ENCODE measurements around the gene TMEM109. TPM values are rescaled to one million over a fixed set of nuclear protein-coding genes. Genes with fewer than 3 reads are reported as not detected.
A peak's percentile ranks its signal among the peaks of the same experiment; 100 is the strongest.
"Not testable (repeated sequence)": the region's sequence is repeated elsewhere in the genome, so short reads cannot be mapped to it uniquely, and the experiment has no call there.

TMEM109 gene
- polyA plus RNA-seq, 1 donor, result 102 TPM

GRCh38 chr11:60878245-60879101, 35.5 kb upstream of the TMEM109 start:
- peak; percentile 50 for DNase-seq

- DNase-seq, result no peak
Measured at GRCh38 chr11:60879104-60879503, 34.9 kb upstream of the TMEM109 start.

- DNase-seq, result no peak
Measured at GRCh38 chr11:60879971-60880588, 33.9 kb upstream of the TMEM109 start.

GRCh38 chr11:60880643-60881282, 33.2 kb upstream of the TMEM109 start:
- no peak for DNase-seq

GRCh38 chr11:60887556-60887955, 26.4 kb upstream of the TMEM109 start:
- DNase-seq, result no peak

- DNase-seq, result no peak
Measured at GRCh38 chr11:60889869-60890311, 24.1 kb upstream of the TMEM109 start.

- no peak for DNase-seq
Measured at GRCh38 chr11:60890696-60891095, 23.3 kb upstream of the TMEM109 start.

- DNase-seq, result no peak
Measured at GRCh38 chr11:60891103-60891741, 22.7 kb upstream of the TMEM109 start.

GRCh38 chr11:60895687-60896086, 18.3 kb upstream of the TMEM109 start:
- DNase-seq, result no peak

GRCh38 chr11:60897496-60897895, 16.5 kb upstream of the TMEM109 start:
- no peak for DNase-seq

- DNase-seq, result peak; percentile 59
Measured at GRCh38 chr11:60899046-60899936, 14.7 kb upstream of the TMEM109 start.

GRCh38 chr11:60899977-60900376, 14.0 kb upstream of the TMEM109 start:
- DNase-seq, result no peak

GRCh38 chr11:60900673-60901404, 13.1 kb upstream of the TMEM109 start:
- no peak for DNase-seq

GRCh38 chr11:60902625-60903024, 11.3 kb upstream of the TMEM109 start:
- no peak for DNase-seq

- DNase-seq, result no peak
Measured at GRCh38 chr11:60905047-60905446, 8.9 kb upstream of the TMEM109 start.

- DNase-seq, result no peak
Measured at GRCh38 chr11:60905551-60906113, 8.3 kb upstream of the TMEM109 start.

- DNase-seq, result peak; percentile 97
Measured at GRCh38 chr11:60906132-60906972, 7.6 kb upstream of the TMEM109 start, which contains the start of gene PRPF19. PRPF19 (minus strand) TSS chr11:60906585; CDS start chr11:60906382, 203 bp downstream.

GRCh38 chr11:60908803-60909202, 5.2 kb upstream of the TMEM109 start:
- DNase-seq, result no peak

GRCh38 chr11:60909680-60910280, 4.2 kb upstream of the TMEM109 start:
- not testable (repeated sequence) for DNase-seq
